ENCODE measurements around the gene TSPAN13.

DNA sequence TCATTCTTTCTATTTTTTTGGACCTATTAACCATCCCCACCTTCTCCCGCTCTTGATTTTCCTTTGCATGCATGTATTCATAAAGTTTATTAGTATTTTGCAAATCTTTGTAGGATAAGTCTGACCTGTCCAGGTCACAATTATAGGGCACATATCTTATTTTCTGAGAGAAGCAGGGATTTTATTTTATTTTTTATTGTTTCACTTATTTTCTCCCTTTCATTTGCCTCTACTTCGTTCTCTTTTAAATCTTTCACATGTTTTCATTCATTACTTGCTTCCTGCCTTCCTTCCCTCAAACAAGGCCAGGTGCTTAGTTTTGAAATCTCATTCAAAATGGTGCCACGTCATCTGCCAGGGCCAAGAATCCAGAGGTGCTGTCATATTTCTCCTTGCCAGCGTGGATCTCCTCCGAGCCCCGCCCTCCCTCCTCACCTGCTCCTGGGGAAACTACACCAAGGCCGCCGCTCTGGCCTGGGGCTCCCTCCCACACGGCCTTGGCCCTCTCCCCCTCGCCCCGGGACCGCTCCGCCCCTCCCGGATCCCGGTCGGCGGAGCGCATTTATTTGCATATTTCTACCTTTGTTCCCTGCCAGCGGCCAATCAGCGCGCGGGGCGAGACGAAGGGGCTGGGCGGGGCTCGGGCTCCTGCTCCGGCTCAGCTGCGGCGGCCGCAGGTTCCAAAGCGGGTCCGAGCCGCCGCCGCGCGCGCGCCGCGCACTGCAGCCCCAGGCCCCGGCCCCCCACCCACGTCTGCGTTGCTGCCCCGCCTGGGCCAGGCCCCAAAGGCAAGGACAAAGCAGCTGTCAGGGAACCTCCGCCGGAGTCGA lies at the start of gene TSPAN13:
- TF ChIP-seq, protein P1, sequence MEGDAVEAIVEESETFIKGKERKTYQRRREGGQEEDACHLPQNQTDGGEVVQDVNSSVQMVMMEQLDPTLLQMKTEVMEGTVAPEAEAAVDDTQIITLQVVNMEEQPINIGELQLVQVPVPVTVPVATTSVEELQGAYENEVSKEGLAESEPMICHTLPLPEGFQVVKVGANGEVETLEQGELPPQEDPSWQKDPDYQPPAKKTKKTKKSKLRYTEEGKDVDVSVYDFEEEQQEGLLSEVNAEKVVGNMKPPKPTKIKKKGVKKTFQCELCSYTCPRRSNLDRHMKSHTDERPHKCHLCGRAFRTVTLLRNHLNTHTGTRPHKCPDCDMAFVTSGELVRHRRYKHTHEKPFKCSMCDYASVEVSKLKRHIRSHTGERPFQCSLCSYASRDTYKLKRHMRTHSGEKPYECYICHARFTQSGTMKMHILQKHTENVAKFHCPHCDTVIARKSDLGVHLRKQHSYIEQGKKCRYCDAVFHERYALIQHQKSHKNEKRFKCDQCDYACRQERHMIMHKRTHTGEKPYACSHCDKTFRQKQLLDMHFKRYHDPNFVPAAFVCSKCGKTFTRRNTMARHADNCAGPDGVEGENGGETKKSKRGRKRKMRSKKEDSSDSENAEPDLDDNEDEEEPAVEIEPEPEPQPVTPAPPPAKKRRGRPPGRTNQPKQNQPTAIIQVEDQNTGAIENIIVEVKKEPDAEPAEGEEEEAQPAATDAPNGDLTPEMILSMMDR (optimal IDR thresholded peaks at IDR 0.05 in 1 of 3, IDR thresholded peaks at IDR 0.05 in 1 of 3, conservative IDR thresholded peaks at IDR 0.05 in 1 of 3; ENCODE audit: extremely low read depth in 1 of 3, insufficient read depth in 2 of 3, low read length in 3 of 3): no peak
- TF ChIP-seq EZH2 (IDR thresholded peaks at IDR 0.05; ENCODE audit: low read length): no peak
